HepG2 (cell line): Measurements from ENCODE around the gene ADGRG6. TPM values are rescaled to one million over a fixed set of nuclear protein-coding genes. Genes with fewer than 3 reads are reported as not detected.

Experiments
- CREM ChIP-seq, 2 experiments: sonication (generic) in 1 of 2; formaldehyde crosslinking in 1 of 2; IDR thresholded peaks; 2 replicates each; pipeline versions ENCODE4 v1.4.0 to v1.6.1; 2016 to 2020; ENCODE audit warnings: antibody characterized with exemption in 1 of 2, mild to moderate bottlenecking in 1 of 2, missing genetic modification reagents in 1 of 2
- DNMT3B ChIP-seq: conservative IDR thresholded peaks from 2 replicates; pipeline ENCODE4 v1.6.1; 2016; ENCODE audit warnings: missing biosample characterization, control low read depth
- ETS1 ChIP-seq: sonication (generic); formaldehyde crosslinking; IDR thresholded peaks from 2 replicates; pipeline ENCODE4 v1.4.0; 2020; ENCODE audit warnings: missing genetic modification reagents
- KLF6 ChIP-seq: IDR thresholded peaks from 2 replicates; pipeline ENCODE4 v1.8.0; 2016; ENCODE audit warnings: missing biosample characterization, missing genetic modification reagents
- RARA ChIP-seq: IDR thresholded peaks from 2 replicates; pipeline ENCODE4 v1.6.1; 2016; ENCODE audit warnings: missing genetic modification reagents, missing compliant biosample characterization
- SALL1 ChIP-seq: sonication (generic); formaldehyde crosslinking; IDR thresholded peaks from 2 replicates; pipeline ENCODE4 v1.8.0; 2022; ENCODE audit warnings: mild to moderate bottlenecking, missing genetic modification reagents
- SMAD9 ChIP-seq: sonication (generic); formaldehyde crosslinking; IDR thresholded peaks from 2 replicates; pipeline ENCODE4 v1.5.1; 2020; ENCODE audit warnings: mild to moderate bottlenecking, missing genetic modification reagents
- ZBTB14 ChIP-seq: sonication (generic); formaldehyde crosslinking; IDR thresholded peaks from 2 replicates; pipeline ENCODE4 v1.4.0; 2020; ENCODE audit warnings: missing genetic modification reagents
- ZBTB7A ChIP-seq: sonication (generic); formaldehyde crosslinking; IDR thresholded peaks from 2 replicates; pipeline ENCODE4 v1.8.0; 2022; ENCODE audit warnings: mild to moderate bottlenecking, missing genetic modification reagents
- ZNF407 ChIP-seq: sonication (generic); formaldehyde crosslinking; IDR thresholded peaks from one replicate; pipeline ENCODE4 v1.5.1; 2020; ENCODE audit warnings: mild to moderate bottlenecking, missing genetic modification reagents; ENCODE audit errors: not compliant biosample characterization
- ZNF609 ChIP-seq: sonication (generic); formaldehyde crosslinking; IDR thresholded peaks from 2 replicates; pipeline ENCODE4 v1.4.0; 2020; ENCODE audit warnings: mild to moderate bottlenecking, missing genetic modification reagents, borderline replicate concordance
- polyA plus RNA-seq, 8 experiments: library from polyadenylated mRNA; depleted of rRNA in 3 of 8; stranded (reverse) in 7 of 8; unstranded in 1 of 8; fragments of >200 nt; fragmentation: Illumina TruSeq in 4 of 8; extraction: Trizol in 4 of 8; gene quantifications; 2 replicates each; pipeline versions ENCODE4 v1.2.1 to v1.2.3, GENCODE V29; 2011 to 2016; ENCODE audit warnings: low read depth in 4 of 8, missing spikeins in 1 of 8, mixed read lengths in 1 of 8; ENCODE audit not compliant: insufficient read depth in 1 of 8
- total RNA-seq, 5 experiments: library from RNA; depleted of rRNA; stranded (reverse); fragments of >200 nt; fragmentation: Illumina TruSeq; extraction: Trizol; gene quantifications; 2 replicates each; pipeline ENCODE4 v1.2.3, GENCODE V29; 2016; ENCODE audit warnings: low read depth in 1 of 5

The ADGRG6 gene
- total and polyA plus RNA-seq, 2 of the 13 experiments (the other 11 are each of a cell fraction or from before 2014, with no cell fraction given) = 129 to 249 TPM

- TF ChIP-seq ZNF609 (CRISPR knock-in tag) (peak; percentile 99), RARA (CRISPR knock-in tag) (peak; percentile 99), DNMT3B (CRISPR knock-in tag) (no peak; the same call in 1 of the 2 replicates), ZBTB14 (no peak), SALL1 (CRISPR knock-in tag) (peak; percentile 93; the same call in 1 of the 2 replicates), ZBTB7A (CRISPR knock-in tag) (no peak), SMAD9 (CRISPR knock-in tag) (no peak), ETS1 (CRISPR knock-in tag) (no peak), KLF6 (peak; percentile 76; the same call in 1 of the 2 replicates), CREM (IDR thresholded peaks at IDR 0.05) (peak; percentile 97), CREM (CRISPR knock-in tag; IDR thresholded peaks at IDR 0.05) (no peak), ZNF407 (CRISPR knock-in tag) (no peak)
These were observed 73.3 kb downstream of the ADGRG6 start (continued) for GRCh38 chr6:142374965-142375733.
